ENCODE measurements around the gene PLAAT4. TPM values are rescaled to one million over a fixed set of nuclear protein-coding genes. Genes with fewer than 3 reads are reported as not detected.
"Not testable (repeated sequence)": the region's sequence is repeated elsewhere in the genome, so short reads cannot be mapped to it uniquely, and the experiment has no call there.

Gene PLAAT4
- total RNA-seq, 2 experiments from 2014 or later, result 1.3 to 6.8 TPM

GRCh38 chr11:63549411-63549810 is 12.8 kb downstream of the PLAAT4 start:
- Histone ChIP-seq H3K36me3 (ENCODE audit: insufficient read depth, low read length) (no peaks in the 10 kb centered on the region), H2AFZ (ENCODE audit: low read length) (no peak overlapping the region), H3K4me2 (ENCODE audit: low read length) (no peak overlapping the region), H3K4me3 (ENCODE audit: low read depth, low read length, poor library complexity, severe bottlenecking) (no peak overlapping the region), H3K4me1 (ENCODE audit: insufficient read depth, low read length, poor library complexity, severe bottlenecking) (peaks cover 19% of the 10 kb centered on the region), H3K79me2 (ENCODE audit: insufficient read depth, low read depth, low read length) (no peaks in the 10 kb centered on the region), H3K27ac (ENCODE audit: low read depth, low read length, poor library complexity, severe bottlenecking) (no peak overlapping the region), H3K9me2 (ENCODE audit: insufficient read depth, low read length) (no peaks in the 10 kb centered on the region), H4K20me1 (ENCODE audit: insufficient read depth, low read length) (no peaks in the 10 kb centered on the region), H3K9me3 (ENCODE audit: low read length) (no peaks in the 10 kb centered on the region)
- BruUV-seq (replicated peaks), result no TSS peak
- intact Hi-C loops (cut with micrococcal nuclease; ENCODE audit: unreplicated experiment), result no loop called here
- DNase-seq (ENCODE audit: low spot score), result no peak
- ChIA-PET POLR2A (no interaction called here), CTCF (ENCODE audit: unreplicated experiment) (no interaction called here)
- no peak for TF ChIP-seq EZH2phosphoT487 (IDR thresholded peaks at IDR 0.05; ENCODE audit: borderline replicate concordance, low read depth, low read length)
- TF ChIP-seq, protein P1, sequence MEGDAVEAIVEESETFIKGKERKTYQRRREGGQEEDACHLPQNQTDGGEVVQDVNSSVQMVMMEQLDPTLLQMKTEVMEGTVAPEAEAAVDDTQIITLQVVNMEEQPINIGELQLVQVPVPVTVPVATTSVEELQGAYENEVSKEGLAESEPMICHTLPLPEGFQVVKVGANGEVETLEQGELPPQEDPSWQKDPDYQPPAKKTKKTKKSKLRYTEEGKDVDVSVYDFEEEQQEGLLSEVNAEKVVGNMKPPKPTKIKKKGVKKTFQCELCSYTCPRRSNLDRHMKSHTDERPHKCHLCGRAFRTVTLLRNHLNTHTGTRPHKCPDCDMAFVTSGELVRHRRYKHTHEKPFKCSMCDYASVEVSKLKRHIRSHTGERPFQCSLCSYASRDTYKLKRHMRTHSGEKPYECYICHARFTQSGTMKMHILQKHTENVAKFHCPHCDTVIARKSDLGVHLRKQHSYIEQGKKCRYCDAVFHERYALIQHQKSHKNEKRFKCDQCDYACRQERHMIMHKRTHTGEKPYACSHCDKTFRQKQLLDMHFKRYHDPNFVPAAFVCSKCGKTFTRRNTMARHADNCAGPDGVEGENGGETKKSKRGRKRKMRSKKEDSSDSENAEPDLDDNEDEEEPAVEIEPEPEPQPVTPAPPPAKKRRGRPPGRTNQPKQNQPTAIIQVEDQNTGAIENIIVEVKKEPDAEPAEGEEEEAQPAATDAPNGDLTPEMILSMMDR (conservative IDR thresholded peaks at IDR 0.05; ENCODE audit: low read length), result no peak

DNA sequence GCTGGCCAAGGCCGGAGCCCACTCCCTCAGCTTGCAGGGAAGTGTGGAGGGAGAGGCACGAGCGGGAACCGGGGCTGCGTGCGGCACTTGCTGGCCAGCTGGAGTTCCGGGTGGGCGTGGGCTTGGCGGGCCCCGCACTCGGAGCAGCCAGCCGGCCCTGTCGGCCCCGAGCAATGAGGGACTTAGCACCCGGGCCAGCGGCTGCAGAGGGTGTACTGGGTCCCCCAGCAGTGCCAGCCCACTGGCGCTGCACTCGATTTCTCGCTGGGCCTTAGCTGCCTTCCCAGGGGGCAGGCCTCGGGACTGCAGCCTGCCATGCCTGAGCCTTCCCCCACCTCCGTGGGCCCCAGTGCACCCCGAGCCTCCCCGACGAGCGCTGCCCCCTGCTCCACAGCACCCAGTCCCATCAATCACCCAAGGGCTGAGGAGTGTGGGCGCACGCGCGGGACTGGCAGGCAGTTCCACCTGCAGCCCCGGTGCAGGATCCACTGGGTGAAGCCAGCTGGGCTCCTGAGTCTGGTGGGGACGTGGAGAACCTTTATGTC is 13.6 kb downstream of the PLAAT4 start:
- H2AFZ ChIP-seq (ENCODE audit: low read length); BruUV-seq (replicated peaks); H3K9me3 ChIP-seq (ENCODE audit: low read length); H3K4me3 ChIP-seq (ENCODE audit: low read depth, low read length, poor library complexity, severe bottlenecking); H3K9me2 ChIP-seq (ENCODE audit: insufficient read depth, low read length); intact Hi-C loops (cut with micrococcal nuclease; ENCODE audit: unreplicated experiment); CTCF ChIA-PET (ENCODE audit: unreplicated experiment); H3K79me2 ChIP-seq (ENCODE audit: insufficient read depth, low read depth, low read length); H3K36me3 ChIP-seq (ENCODE audit: insufficient read depth, low read length); H4K20me1 ChIP-seq (ENCODE audit: insufficient read depth, low read length); H3K4me2 ChIP-seq (ENCODE audit: low read length); DNase-seq (ENCODE audit: low spot score); POLR2A ChIA-PET; H3K27ac ChIP-seq (ENCODE audit: low read depth, low read length, poor library complexity, severe bottlenecking): not testable (repeated sequence)
- H3K4me1 ChIP-seq (ENCODE audit: insufficient read depth, low read length, poor library complexity, severe bottlenecking), result peaks cover 25% of the 10 kb centered on the region

DNA sequence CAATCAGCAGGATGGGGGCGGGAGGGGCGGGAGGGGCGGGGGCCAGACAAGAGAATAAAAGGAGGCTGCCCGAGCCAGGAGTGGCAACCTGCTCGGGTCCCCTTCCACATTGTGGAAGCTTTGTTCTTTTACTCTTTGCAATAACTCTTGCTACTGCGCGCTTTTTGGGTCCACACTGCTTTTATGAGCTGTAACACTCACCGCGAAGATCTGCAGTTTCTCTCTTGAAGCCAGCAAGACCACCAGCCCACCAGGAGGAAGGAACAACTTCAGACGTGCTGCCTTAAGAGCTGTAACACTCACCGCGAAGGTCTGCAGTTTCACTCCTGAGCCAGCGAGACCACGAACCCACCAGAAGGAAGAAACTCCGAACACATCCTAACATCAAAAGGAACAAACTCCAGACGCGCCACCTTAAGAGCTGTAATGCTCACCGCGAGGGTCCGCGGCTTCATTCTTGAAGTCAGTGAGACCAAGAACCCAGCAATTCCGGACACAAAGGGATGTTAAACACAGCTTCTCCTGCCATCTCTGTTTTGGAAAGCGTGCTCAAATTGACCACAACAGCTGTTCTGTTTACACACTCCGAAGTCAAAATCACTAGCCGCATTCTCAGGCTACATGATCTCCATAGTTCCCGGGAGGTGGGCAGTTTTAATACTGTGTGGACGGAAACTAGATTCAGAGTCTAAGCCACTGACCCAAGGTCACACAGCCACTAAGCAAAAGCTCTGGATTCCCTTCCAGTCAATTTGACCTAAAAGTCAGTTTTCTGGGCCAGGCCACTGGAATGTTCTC is 14.7 kb downstream of the PLAAT4 start:
- Histone ChIP-seq H3K9me3 (ENCODE audit: low read length) (no peaks in the 10 kb centered on the region), H3K36me3 (ENCODE audit: insufficient read depth, low read length) (no peaks in the 10 kb centered on the region), H3K9me2 (ENCODE audit: insufficient read depth, low read length) (no peaks in the 10 kb centered on the region), H3K79me2 (ENCODE audit: insufficient read depth, low read depth, low read length) (no peaks in the 10 kb centered on the region), H3K27ac (ENCODE audit: low read depth, low read length, poor library complexity, severe bottlenecking) (no peak overlapping the region), H4K20me1 (ENCODE audit: insufficient read depth, low read length) (no peaks in the 10 kb centered on the region), H3K4me3 (ENCODE audit: low read depth, low read length, poor library complexity, severe bottlenecking) (no peak overlapping the region), H3K4me1 (ENCODE audit: insufficient read depth, low read length, poor library complexity, severe bottlenecking) (peaks cover 34% of the 10 kb centered on the region), H3K4me2 (ENCODE audit: low read length) (no peak overlapping the region), H2AFZ (ENCODE audit: low read length) (no peak overlapping the region)
- ChIA-PET CTCF (ENCODE audit: unreplicated experiment) (no interaction called here), POLR2A (interaction anchor here (0.6 to 0.9 kb wide), 3 partner anchors 20 to 161 kb away, joined by 3 read pairs; no protein-coding TSS in a partner anchor)
- no peak for DNase-seq (ENCODE audit: low spot score)
- intact Hi-C loops (cut with micrococcal nuclease; ENCODE audit: unreplicated experiment), result no loop called here
- TF ChIP-seq, protein P1 (conservative IDR thresholded peaks at IDR 0.05; ENCODE audit: low read length), result no peak
- no peak for TF ChIP-seq EZH2phosphoT487 (IDR thresholded peaks at IDR 0.05; ENCODE audit: borderline replicate concordance, low read depth, low read length)
- BruUV-seq (replicated peaks), result no TSS peak

Data from OCI-LY7 (cell line).